ENCODE data around the gene NBEA.
"Not testable (repeated sequence)": the region's sequence is repeated elsewhere in the genome, so short reads cannot be mapped to it uniquely, and the experiment has no call there.

The NBEA gene

GRCh38 chr13:35092251-35092650 lies 150.2 kb downstream of the NBEA start:
- no peak for DNase-seq

GRCh38 chr13:35092751-35093150 lies 150.7 kb downstream of the NBEA start:
- no peak for DNase-seq

GRCh38 chr13:35093356-35093755 lies 151.3 kb downstream of the NBEA start:
- no peak for DNase-seq

- not testable (repeated sequence) for DNase-seq
Measured at GRCh38 chr13:35106771-35107170, 164.7 kb downstream of the NBEA start.

- no peak for DNase-seq
Measured at GRCh38 chr13:35107535-35107934, 165.5 kb downstream of the NBEA start.

GRCh38 chr13:35113612-35114011 lies 171.5 kb downstream of the NBEA start:
- DNase-seq, result not testable (repeated sequence)

- DNase-seq, result no peak
Measured at GRCh38 chr13:35127466-35127865, 185.4 kb downstream of the NBEA start.

GRCh38 chr13:35129500-35129899 lies 187.4 kb downstream of the NBEA start:
- no peak for DNase-seq

- DNase-seq, result no peak
Measured at GRCh38 chr13:35131471-35131870, 189.4 kb downstream of the NBEA start.

- peak in 1 of 5 donors; percentile 6 for DNase-seq
Measured at GRCh38 chr13:35136585-35136984, 194.5 kb downstream of the NBEA start.

GRCh38 chr13:35139591-35139990 lies 197.5 kb downstream of the NBEA start:
- DNase-seq, result peak in 1 of 5 donors; percentile 32

- no peak for DNase-seq
Measured at GRCh38 chr13:35140321-35140720, 198.3 kb downstream of the NBEA start.

GRCh38 chr13:35140831-35141230 lies 198.8 kb downstream of the NBEA start:
- no peak for DNase-seq

- no peak for DNase-seq
Measured at GRCh38 chr13:35143123-35143522, 201.1 kb downstream of the NBEA start.

GRCh38 chr13:35144166-35144890 lies 202.3 kb downstream of the NBEA start:
- DNase-seq, result no peak

- DNase-seq, result no peak
Measured at GRCh38 chr13:35146686-35147085, 204.6 kb downstream of the NBEA start.

GRCh38 chr13:35157143-35157755 lies 215.2 kb downstream of the NBEA start:
- peak in 2 of 5 donors; percentile 0 to 28 for DNase-seq

- no peak for DNase-seq
Measured at GRCh38 chr13:35159041-35159440, 217.0 kb downstream of the NBEA start.

GRCh38 chr13:35160896-35161295 lies 218.8 kb downstream of the NBEA start:
- DNase-seq, result no peak

GRCh38 chr13:35162420-35162819 lies 220.3 kb downstream of the NBEA start:
- DNase-seq, result no peak

GRCh38 chr13:35163674-35164073 lies 221.6 kb downstream of the NBEA start:
- no peak for DNase-seq

GRCh38 chr13:35164324-35164932 lies 222.4 kb downstream of the NBEA start:
- DNase-seq, result peak in 1 of 5 donors; percentile 22

GRCh38 chr13:35165205-35165604 lies 223.1 kb downstream of the NBEA start:
- no peak for DNase-seq

GRCh38 chr13:35179494-35179893 lies 237.4 kb downstream of the NBEA start:
- DNase-seq, result no peak

Measured in T-helper 1 cell (primary cell).